Inferior parietal cortex (tissue), 1 donor: ENCODE results near the gene GCK.

Experiments
- DNase-seq: peaks from one replicate; pipeline ENCODE4 v3.0.0-alpha.2; 2016; ENCODE audit errors: extremely low spot score

Gene GCK

DNA sequence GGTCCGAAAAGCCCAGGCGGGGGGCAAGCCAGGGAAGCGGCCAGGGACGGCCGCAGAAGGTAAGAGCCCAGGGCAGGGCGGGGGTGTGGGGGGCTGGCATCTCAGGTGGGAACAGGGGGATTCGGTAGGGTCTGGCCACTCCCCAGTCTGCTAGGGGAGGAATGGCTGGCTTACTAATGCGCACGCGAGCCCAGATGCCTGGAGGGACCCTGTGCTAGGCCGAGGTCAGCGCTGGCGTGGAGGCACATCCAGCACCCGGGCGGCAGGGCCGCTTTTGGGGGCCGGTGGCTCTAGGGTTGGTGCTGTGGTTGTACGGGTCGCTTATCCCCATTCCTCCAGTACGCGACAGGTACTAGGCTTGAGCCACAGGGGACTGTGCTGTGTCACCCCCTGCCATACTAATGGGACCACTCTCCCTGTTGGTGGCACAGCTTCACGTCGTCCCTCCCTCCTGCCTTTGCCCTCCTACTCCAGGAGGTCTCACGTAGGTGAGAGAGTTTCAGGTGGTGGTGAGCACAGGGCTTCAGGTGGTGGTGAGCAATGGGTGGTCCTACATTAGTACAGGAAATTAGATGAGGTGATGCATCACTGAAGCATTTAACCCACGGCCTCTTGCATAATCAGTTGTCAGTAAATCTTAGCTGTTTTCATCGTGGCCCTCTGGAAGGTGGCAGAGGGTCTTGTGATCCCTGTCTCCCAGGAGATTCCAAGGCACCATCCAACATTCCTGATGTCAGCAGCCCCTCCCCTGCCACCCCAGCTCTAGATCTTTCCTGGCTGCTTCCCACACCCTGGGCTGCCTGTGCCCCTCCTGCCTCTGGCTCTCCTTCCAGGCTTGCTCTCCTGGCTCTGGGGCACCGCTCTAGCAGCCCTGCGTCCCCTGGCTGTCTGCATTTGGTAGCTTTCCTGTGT lies 84.1 kb downstream of the GCK start:
- no peak for DNase-seq

DNA sequence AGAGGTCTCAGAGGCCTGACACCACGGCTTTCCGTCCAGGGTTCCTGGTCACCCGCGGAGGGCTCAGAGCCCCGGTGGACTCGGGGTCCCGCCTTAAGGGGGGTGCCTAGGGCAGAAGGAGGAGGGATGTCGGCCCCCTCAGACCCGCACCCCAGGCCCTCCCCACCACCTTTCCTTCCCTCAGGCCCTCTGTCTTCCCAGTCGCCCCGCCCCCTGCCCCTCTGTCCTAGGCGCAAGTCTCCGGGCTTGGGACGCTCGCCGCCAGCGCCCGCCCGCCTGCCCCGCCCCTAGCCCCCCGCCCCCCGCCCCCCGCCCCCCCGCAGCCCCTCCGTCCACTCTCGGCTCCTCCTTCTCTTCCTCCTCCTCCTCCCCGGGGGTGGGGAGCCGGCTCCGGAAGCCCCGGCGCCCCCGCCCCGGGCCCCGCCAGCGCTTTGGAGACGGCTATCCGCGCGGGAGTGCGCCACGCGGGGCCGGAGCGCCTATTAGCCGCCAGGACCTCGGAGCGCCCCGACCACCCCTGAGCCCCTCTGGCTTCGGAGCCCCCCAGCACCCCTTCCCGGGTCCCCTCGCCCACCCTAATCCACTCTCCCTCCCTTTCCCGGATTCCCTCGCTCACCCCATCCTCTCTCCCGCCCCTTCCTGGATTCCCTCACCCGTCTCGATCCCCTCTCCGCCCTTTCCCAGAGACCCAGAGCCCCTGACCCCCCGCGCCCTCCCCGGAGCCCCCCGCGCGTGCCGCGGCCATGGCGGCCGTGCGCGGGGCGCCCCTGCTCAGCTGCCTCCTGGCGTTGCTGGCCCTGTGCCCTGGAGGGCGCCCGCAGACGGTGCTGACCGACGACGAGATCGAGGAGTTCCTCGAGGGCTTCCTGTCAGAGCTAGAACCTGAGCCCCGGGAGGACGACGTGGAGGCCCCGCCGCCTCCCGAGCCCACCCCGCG lies 85.0 kb downstream of the GCK start, which contains the start of gene AEBP1:
Gene AEBP1 (plus strand): TSS at position 423 of the 937 bp plus-strand sequence. CDS start 321 bp downstream, at position 744.
- DNase-seq = no peak

DNA sequence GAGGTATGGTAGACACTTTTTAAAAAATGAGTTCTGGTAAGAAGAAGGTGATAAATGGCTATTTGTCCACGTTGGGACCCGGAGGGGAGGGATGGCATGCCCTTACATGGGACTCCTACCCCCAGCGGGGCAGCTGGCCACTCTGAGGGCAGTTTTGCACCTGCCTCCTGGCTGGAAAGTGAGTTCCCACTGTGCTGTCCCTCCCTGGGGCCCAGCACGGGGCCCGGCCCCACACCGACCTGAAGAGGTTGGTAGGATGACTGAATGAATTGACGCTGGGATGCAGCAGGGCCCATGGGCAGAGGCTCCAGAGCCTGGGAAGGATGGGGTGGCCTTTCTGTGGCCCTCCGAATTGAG lies 85.7 kb downstream of the GCK start:
- DNase-seq = no peak

DNA sequence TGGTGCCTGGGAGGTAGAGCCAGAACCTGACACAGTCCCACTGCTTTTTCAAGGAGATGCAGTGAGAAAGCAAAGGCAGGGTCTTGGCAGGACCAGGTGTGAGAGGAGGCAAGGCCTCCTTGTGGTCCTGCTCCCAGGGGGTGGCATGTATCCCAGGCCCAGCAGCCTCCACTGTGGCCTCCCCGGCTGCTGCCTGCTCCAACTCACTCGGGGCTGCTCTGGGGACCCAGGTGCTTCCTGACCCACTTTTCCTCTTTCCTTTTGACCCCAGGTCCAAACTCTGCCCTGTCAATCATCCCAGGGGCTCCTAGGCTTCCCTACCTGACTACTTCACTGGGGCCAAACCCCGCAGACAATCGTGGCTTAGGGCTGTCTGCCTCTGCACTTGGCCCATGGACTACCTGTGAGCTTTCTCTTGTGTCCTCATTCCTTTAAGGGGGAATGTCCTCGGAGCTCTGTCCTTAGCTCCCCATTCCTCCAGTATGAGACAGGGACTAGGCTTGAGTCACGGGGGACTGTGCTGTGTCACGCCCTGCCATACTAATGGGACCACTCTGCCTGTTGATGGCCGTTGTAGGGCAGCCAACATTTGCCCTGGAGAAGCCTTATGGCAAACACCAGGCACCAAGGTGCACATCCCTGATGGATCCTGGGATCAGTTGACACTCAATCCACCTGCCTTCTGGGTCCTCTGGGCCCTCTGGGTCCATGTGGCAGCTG lies 86.2 kb downstream of the GCK start:
- DNase-seq = no peak

DNA sequence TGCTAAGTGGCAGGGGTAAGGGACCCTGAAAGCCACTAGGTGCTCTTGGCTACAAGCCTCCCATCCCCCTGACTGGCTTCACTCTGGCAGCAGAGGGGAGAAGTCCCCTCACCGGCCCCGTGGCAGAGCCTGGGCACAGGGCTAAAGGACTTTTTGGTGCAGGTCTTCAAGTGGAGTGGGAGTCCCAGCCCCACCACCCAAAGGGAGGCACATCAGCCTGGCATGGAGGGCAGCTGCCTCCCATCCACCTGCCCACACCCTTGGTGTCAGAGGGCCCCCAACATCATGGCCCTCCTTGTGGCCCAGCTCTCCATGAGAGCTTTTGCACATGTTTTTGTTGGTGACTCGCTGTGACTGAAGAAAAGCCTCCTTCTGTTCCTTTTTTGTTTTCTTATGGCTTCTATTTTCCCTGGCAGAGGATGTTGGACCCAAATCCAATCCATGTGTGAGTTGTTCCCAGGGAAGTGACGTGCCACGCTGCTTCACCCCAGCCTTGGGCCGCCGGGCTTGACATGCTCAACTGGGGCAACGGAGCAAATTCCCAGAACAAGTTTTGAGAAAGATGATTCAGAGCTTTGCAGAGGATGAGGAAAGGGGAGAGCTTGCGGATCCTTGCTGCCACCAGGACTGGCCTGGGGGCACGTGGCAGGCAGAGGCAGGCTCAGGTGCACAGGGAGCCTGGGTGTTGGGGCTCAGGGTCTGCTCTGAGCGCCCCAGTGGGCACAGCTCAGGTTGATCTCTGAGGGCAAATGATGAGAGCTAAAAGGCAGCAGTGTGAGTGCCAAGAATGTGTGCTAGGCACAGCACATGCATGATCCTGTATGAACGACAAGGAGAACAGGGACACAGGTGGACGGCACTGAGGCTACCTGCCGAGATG lies 87.0 kb downstream of the GCK start:
- no peak for DNase-seq

DNA sequence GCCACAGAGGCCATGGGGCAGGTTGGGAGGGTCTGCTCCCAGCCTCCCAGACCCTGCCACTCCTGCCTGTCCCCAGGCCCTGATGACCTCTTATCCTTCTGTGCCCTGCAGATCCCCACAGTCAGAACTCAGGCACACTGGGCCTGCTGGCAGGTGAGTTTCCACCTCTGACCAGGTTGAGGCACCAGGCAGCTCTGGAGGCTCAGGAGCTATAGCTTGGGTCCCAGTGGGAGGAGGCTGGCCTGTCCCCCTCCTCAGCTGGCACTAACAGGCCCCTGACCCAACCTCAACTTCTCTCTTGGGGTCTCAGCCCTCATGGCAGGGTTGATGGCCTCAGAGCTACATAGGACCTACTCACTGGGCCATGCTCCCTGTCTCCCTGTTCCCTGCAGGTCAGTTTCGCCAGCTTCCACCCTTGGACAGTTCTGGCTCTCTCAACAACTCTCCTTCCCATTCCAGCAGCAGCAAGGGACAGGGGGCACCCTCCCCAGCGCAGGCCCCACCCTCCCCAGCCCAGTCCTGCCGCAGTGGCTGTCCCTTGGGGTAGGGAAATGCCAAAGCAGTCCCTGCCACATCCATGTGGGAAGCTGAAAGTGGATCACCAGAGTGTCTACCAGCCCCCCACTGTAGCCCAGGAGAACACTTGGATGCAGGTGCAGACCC lies 87.8 kb downstream of the GCK start:
- DNase-seq = no peak

DNA sequence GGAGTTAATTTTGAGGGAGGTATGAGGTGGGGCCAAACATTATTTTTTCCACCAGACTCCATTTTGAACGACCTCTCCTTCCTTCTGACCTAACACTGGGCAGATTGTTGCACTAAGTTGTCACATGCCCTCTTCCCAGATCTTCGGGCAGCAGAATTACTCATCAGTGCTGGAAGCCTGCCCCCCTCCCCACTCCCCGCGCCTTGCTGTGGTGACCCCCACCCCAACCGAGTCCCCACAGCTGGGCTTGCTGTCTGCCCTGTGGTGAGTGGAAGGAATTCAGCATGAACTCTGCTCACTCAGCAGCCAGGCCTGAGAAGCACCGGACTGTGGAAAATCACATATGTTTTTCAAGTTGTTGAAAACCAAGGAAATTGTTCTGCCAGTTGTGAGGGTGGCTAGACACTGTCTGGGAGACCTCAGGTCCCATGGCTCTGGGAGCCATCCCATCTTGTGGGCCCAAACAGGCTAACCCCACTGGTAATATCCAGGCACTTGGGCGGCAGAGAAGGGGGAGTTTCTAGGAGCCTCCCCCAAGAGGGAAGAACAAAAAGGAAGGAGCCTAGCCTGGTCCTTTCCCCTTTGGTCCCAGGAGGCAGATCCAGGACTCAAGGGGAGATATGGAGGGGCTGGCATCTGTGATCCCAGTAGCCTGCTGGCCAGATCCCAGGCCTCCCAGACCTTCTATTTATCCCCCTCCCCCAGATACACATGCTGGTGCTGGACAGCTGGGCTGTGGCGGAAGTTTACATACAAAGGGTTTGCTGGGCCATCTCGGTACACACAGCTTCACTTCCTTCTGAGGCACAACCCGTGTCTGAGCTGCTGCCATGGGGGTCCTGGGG lies 88.6 kb downstream of the GCK start:
- DNase-seq = no peak

DNA sequence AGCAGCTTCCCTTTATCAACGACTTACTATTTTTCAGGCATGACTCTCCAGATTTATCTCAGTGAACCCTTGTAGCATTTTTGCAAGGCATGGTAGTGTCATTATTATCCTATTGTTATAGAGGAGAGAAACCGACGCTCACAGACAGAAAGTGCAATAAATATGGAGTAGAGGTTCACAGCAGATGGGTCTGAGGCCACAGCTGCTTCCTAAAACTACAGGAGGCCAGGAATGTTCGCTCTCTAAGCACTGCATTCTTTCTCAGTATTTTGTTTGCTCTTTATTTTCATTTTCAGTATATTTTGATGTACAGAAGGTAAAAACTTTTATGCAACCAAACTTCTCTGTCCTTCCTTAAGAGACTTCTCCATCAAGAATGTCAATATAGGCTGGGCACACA lies 89.6 kb downstream of the GCK start:
- no peak for DNase-seq

DNA sequence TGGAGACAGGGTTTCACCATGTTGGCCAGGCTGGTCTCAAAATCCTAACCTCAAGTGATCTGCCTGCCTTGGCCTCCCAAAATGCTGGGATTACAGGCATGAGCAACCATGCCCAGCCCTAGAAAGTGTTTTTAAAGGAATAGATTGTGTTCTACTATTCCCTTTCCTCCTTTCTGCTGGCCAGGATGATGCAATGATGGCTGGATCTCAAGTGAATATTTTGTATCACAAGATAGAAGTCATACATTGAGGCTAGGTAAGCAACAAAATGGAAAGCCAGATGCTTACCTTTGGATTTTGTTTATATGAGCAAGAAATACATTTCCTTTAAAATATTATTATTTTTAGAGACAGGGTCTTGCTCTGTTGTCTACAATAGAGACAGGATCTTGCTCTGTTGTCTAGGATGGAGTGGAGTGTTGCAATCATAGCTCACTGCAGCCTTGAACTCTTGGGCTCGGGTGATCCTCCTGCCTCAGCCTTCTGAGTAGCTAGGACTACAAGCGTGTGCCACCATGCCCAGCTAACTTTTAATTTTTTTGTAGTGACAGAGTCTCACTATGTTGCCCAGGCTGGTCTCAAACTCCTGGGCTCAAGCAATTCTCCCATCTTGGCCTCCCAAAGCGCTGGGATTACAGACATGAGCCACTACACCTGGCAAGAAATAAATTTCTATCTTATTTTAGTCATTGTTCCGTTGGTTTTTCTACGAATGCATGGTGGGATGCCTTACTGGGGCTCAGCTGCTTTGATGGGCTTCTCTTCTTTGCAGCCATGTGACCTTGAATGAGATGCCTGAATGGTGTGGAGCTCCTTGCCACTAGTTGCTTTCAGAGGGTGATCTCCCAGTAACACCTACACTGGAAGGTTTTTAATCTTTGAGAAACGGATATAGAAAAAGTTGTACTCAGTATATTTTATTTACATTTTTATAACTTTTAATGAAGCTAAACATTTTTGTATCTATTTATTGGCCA lies 90.9 kb downstream of the GCK start:
- no peak for DNase-seq

DNA sequence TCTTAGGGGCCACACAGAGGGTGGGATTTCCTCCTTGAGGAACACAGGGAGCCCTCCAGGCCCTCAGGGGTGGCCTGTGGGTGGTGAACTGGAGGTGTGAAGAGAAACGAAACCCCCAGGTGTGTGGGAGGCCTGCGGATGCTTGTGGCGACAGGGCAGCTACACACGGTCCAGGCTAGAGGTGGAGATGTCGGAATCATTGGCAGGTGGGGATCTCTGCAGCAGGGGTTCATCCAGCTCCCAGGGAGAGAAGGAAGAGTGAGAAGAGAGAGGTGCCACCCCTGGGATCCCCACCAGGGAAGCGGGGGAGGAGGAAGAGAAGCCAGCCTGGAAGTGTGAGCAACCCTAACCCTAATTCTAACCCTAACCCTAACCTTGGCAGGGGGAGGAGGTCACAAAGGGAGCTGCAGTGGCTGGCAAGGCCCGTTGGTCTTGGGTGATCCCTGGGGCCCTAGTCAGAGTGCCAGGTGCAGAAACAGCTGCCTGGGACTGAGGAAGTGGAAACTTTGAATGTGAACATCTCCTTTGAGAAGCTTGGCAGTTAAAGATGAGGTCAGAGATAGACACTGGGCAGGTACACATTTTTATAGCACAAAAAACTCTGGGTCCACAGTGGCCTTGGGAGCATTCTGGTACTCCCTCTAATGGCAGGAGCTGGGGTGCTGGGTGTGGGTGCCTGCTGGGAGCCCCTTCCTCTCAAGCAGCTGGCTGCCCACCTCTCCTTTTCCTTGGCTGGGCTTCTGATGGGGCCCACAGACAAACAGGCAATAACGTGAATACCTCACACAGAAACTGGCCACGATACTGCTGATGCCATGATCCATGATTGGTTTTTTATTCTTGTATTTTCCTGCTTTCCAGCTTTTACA lies 91.9 kb downstream of the GCK start:
- DNase-seq = no peak

DNA sequence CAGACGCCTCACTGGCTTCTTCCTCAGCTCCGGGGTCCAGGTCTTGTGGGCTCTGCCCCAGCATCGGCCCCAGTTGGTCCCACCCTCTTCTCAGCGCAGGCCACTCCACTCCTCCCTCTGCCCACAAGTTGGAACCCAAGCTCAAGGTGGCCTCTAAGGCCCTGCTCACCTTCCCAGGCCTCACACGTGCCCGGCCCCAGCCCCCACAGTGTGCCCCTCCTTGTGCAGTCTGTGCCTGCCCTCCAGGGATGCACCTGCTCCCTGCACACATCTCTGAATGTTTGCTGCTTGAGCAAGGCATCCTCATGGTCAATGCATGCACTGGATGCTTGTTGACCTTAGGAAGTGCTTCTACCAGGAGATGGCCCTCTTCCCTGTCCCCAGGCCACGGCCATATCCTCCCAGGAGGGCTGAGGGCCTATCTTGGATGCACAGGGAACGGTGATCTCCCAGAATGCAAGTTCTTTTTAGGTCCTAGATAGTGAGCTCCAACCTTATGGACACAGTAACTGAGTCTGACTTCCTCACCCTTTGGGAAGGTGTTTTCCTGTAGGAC lies 92.8 kb downstream of the GCK start:
- no peak for DNase-seq

DNA sequence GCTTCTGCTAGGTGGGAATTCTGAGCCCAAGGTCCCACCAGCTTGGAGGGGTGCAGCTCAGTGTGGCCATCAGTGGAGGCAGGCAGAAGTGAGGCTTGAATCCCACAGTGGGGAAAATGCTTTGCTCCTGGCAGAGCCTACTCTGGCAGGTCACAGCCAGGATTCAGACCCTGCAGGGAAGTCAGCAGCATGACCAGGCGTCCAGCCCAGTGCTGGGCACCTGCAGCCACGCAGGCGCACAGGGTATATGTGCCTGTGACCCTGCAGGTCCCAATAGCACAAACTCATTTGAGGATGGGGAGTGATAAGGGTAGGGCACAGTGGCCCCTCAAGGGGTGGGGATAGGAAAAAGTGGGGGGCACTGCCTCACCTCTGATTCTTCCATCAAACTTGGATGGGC lies 93.5 kb downstream of the GCK start:
- DNase-seq = no peak

DNA sequence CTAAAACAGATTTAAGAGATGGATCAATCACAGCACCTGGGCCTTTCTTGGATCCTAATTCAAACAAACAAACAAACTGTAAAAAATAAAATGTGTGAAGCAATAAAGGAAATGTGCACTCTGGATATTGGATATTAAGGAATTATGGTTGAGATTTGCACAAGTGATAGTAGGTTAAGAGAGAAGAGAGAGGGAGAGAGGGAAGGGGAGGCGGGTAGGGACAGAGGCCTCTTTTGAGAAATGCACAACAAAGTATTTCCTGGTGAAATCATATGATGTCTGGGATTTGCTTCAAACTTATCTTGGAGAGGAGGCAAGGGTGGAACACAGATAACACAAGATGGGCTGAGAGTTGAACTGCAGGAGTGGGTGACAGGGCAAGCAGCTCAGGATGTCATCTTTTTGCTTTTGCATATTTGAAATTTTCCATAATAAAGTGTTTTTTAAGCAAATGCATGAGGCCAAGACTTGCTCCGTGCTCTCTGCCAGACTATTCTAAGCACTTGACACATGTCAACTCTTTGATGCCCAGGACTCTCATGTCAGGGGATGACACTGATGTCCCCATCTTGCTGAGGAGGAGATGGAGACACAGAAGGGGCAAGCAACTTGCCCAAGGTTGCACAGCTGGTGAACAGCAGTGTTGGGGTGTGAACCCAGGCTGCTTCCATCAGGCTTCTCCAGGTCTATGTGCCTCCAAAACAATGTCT lies 94.2 kb downstream of the GCK start:
- no peak for DNase-seq

DNA sequence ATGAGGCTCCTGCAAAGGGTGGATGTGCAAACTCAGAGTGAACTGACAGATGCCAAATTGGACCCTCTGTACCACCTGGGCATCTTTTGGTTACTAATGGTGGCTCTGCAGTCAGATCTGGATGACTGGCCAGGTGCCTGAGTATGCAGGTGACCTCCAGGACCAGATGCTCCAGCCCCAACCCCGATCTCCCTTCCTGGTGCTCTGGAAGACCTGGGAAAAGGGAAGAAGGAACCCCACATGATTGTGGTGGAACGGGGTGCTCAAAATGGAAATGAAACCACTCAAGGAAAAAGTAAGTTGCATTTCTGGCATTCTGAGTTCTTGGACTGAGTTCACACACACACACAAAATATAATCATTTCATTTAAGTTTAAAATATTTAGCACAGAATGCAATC lies 94.9 kb downstream of the GCK start:
- DNase-seq = no peak
